SK-MEL-5 (cell line): Measurements from ENCODE around the gene SPTLC2. TPM values are rescaled to one million over a fixed set of nuclear protein-coding genes. Genes with fewer than 3 reads are reported as not detected.

Experiments used
- DNase-seq: peaks from one replicate; pipeline ENCODE4 v3.0.0-alpha.2; 2016; ENCODE audit warnings: low read depth, low spot score
- in situ Hi-C: cut with HindIII; loops from 2 replicates; pipeline ENCODE4 v1.10.0; 2016; ENCODE audit warnings: low sequenced_read_pairs, high pct_unique_total_duplicates, low pct_unique_long_range_greater_than_20kb
- small RNA-seq, 2 experiments: library from RNA; depleted of rRNA; stranded (forward); fragments of <200 nt; gene quantifications; one replicate each; pipeline ENCODE3, GENCODE V24; 2014
- total RNA-seq: library from RNA; depleted of rRNA; stranded (reverse); fragments of >200 nt; shearing (Covaris generic); gene quantifications from 2 replicates; pipeline ENCODE4 v1.2.3, GENCODE V29; 2014; rRNA removed

Gene SPTLC2
- total RNA-seq, 1 experiment from 2014 or later, result 16.6 TPM

DNA sequence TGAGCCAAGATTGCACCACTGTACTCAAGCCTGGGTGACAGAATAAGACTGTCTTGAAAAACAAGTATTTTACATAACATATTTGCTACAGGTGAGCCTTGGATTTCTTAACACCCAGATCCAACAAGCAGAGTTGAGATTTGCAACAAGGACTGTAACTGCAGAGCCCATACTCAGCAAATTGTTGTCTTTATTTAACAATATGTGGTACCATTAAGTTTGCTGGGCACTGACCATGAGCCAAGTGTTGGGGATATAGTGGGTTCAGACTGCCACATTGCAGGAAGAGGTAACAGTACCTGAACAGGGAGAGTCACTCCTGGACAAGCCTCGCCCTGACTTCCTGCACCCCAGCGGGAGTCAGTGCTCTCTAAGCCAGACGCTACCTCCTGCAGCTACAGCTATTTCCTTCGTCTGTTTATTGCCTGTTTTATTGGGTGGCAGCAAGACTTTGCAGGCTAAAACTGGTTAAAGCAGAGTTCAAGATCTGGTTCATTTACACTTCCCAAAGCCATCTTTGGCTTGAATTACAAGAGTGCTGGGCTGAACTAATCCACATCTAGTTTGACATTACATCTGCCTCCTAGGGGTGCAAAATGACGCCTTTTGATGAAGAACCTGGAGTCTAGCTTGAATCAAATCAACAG is 146.1 kb downstream of the SPTLC2 start:
- in situ Hi-C loops, result no loop called here
- no peak for DNase-seq

DNA sequence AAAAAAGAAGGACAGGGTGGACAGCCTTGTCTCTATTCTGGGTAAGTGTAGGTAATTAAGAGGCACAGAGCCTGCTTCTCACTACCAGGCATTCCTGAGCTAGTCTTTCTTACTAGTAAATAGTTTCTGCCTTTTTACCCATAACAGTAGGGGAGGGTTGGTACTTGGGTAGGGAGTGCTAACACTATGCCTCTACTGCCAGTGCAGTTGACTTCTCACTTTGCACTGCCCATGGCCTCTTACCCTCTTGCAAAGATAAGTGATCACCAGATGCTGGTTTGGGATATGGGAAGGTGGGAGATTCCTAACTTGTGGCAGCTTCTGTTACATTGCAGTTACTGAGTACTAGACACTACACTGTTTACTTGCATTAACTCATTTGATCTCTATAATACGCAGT is 146.9 kb downstream of the SPTLC2 start:
- in situ Hi-C loops, result no loop called here
- no peak for DNase-seq

DNA sequence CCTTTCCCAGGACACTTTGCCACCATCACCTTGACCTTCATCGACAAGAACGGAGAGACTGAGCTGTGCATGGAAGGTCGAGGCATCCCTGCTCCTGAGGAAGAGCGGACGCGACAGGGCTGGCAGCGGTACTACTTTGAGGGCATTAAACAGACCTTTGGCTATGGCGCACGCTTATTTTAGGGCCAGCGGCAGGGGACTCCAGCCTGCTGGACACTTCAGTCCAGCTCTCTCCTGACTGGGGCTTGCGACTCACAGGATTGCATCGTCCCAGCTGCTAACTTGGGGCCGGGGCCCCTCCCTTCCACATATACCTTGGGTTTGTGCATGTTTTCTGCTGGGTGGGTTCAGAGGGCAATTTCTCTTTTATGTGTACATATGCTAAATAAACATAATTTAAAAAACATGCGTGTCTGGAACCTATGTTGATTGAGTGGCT is 147.4 kb downstream of the SPTLC2 start:
- in situ Hi-C loops, result no loop called here
- no peak for DNase-seq

DNA sequence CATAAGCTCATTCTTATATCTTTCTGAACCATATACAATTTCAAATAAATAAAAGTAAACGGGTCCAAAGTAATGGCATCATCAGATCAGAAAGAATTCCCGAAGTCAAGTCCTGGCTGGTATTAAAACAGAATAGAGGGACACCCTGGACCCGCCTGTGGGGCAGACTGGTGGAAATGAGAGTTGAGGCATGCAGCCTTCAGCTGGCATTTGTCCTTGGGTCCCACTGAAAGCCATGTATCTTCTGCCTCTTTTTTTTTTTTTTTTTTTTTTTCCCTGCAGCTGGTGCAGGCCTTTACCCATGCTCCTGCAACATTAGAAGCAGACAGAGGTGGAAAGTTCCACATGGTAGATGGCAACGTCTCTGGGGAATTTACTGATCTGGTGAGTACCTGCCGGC is 148.6 kb downstream of the SPTLC2 start:
- in situ Hi-C loops, result no loop called here
- no peak for DNase-seq

DNA sequence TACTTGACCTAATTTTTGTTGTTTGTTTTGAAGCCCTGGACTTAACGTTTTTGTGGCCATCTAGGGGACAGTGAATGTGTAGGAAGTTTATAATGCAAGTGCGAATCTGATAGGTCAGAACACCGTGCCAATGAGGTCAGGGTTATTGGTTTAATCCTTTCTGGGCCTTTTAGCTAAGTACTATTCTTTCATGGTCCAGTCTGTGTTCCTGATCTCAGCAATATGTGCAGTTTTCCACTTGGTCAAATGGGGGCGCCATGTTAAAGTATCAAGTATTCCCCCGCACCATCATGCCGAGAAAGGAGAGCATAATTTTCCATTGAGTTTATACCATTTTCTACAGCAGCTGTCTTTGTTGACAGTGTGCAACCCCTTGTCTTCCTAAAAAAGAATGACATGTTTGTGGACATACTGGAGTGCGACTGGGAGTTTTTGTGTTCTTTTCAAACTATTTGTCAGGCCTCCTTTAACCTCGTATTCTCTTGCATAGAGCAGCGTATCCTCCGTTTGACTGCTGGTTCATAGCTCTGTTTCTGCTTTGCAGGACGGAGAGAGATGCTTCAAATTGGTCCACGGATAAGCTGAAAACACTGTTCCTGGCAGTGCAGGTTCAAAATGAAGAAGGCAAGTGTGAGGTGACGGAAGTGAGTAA is 157.2 kb downstream of the SPTLC2 start:
- DNase-seq, result peak; percentile 84
- in situ Hi-C loops, result no loop called here

DNA sequence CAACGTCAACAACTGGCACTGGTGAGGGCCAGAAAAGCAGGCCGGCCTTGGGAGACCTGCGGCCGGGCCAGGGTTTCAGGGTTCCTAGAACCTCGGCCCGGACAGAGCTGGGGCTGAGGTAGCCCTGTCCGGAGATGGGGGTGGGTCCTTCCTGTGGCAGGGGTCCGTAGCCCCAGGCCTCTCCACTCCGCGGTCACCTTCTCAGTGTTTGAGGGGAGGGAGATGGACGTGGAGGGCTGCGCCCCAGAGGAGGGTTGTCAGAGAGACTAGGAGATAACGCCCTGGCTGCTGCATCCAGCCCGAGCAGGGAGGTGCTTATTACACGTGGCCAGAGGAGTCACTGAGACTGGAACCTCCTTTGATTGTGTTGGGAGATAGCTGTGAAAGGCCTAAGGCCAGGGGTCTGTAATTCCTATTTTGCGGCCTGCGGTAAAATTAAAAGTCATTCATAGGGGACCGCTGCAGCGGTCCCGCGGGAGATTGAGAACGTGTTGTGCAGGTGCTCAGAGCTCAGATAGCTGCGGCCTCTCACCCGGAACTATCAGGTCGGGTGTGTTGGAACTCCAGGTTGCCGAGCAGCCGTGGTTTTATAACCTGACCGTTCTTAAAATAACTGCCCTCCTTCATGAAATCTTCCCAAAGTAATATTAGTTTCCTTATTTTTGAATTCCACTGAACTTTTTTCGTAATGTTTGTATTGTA is 158.0 kb downstream of the SPTLC2 start:
- in situ Hi-C loops, result no loop called here
- peak; percentile 21 for DNase-seq

DNA sequence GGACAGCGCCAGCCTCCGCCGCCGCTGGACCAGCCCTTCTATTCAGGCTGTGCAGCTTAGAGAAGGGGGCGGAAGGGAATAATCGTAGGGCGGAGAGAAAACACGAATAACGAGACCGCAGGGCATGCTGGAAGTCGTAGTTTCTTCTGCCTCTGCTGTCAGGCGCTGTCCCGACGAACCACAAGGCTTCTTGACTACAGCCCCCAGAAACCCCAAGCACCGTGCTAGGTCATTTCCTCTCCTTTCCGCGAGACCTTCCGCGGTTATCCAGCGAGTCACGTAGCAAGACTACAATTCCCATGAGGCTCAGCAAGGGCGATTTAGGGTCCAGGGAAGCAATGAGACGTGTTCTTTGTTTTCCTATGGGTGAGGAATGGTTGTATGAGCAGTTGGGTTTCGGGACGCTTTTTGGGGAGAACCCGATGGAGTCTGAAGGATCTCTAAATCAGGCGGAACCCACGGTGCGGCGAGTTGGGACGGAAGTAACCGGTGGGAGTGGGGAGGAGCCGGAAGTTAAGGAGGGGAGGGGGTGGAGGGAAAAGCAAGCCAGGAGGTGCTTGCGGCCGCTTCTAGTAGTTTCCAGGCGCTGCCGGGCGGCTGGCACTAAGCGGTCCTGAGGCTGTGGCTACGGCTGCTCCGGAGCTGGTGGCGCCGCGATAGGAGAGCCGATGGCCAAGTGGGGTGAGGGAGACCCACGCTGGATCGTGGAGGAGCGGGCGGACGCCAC is 158.8 kb downstream of the SPTLC2 start, which contains the start of the genes AHSA1 and VIPAS39:
TSS of gene AHSA1 (plus strand) at position 572 of the 727 bp plus-strand sequence. CDS start at position 669, 97 bp downstream.
TSS of gene VIPAS39 (minus strand) at position 80 of the 727 bp plus-strand sequence. CDS start 3,499 bp downstream, outside the sequence.
- in situ Hi-C loops, result no loop called here
- DNase-seq, result peak; percentile 99

DNA sequence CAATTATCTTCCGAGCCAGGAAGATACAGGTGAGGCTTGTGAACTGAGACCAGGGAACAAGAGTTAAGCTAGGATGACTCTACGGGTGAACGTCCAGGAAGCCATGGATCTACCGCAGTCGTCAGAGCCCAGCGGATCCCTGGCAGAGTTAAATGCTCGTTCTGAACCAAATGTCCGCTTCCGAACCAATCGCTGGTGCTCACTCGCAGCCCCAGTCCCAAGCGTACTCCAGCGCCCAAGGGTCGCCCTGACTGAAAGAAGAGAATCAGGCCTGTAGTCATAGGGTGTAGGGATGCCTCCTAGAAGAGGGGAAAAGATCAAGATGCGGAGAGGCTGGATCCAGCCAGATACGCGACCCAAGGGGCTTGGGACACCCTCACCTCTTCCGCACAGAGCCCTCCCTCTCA is 159.3 kb downstream of the SPTLC2 start:
- no peak for DNase-seq
- in situ Hi-C loops, result no loop called here

Small RNA genes within 50 kb of the gene (small RNA-seq; reads per million reads assigned to genes)
- gene COX6CP11 (0 reads per million in 2 experiments), gene RF00404 (0 reads per million in 2 experiments), gene RN7SL587P (0 reads per million in 2 experiments)

Other genes with a start within 250 kb of the SPTLC2 start
- gene TMED8, start 239.5 kb downstream of the SPTLC2 start, total RNA-seq, result 22.2 and 22.6 TPM in 2 replicates
- gene SAMD15, start 239.3 kb downstream of the SPTLC2 start, total RNA-seq, result 1.4 and 2.0 TPM in 2 replicates
- gene NOXRED1, start 193.1 kb downstream of the SPTLC2 start, total RNA-seq, result 0.21 and 0.24 TPM in 2 replicates
- 21.8 and 26.4 TPM in 2 replicates for gene VIPAS39, start 159.0 kb downstream of the SPTLC2 start, total RNA-seq
- 192 and 196 TPM in 2 replicates for gene AHSA1, start 158.5 kb downstream of the SPTLC2 start, total RNA-seq
- 0.19 and 0.79 TPM in 2 replicates for gene ISM2, start 117.8 kb downstream of the SPTLC2 start, total RNA-seq
- 13.4 and 16.7 TPM in 2 replicates for gene ALKBH1, start 91.4 kb upstream of the SPTLC2 start, total RNA-seq
- 411 and 462 TPM in 2 replicates for gene SLIRP, start 91.5 kb upstream of the SPTLC2 start, total RNA-seq
- 79.3 and 87.6 TPM in 2 replicates for gene SNW1, start 144.5 kb upstream of the SPTLC2 start, total RNA-seq
- 5.9 and 6.5 TPM in 2 replicates for gene ADCK1, start 183.5 kb upstream of the SPTLC2 start, total RNA-seq